ENCODE results near the gene ECEL1. TPM values are rescaled to one million over a fixed set of nuclear protein-coding genes. Genes with fewer than 3 reads are reported as not detected.

Gene ECEL1
- total RNA-seq, 1 experiment from 2014 or later: not detected

DNA sequence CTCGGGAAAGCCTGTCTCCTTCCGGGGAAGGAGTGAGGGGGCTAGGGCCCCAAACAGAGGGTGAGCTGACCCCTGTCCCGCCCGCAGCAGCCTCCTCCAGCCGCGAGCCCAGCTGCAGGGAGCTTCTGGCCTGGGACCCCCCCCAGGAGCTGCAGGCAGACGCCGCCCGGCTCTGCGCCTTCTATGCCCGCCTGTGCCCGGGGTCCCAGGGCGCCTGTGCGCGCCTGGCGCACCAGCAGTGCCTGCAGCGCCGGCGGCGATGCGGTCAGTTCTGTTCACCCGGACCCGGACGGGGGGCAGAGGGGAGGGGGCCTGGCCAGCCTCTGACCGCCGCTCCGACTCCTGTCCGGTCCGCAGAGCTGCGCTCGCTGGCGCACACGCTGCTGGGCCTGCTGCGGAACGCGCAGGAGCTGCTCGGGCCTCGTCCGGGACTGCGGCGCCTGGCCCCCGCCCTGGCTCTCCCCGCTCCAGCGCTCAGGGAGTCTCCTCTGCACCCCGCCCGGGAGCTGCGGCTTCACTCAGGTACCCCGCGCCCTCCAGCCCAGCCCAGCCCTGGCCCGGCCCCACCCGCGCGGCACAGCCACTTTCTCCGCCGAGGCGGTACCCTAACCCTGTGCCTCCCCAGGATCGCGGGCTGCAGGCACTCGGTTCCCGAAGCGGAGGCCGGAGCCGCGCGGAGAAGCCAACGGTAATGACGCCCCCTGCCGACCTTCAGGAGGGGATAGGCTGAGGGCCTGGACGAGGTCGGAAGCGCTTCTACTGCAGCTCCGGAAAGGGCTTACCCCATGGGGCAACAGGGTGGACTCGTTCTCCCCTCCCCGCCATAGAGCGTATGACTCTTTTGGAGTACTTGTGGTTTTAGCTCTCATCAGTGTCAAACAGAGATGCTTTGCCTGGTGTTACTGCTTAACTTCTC, 36.3 kb upstream of the ECEL1 start:
- H3K4me2 ChIP-seq: peak overlapping the region; percentile 23; the same call in 1 of the 2 replicates
- intact Hi-C loops (cut with micrococcal nuclease; ENCODE audit: unreplicated experiment): loop anchor here (2.0 to 10.0 kb wide), 3 partner anchors 77 to 619 kb away; no protein-coding TSS in a partner anchor
- ChIA-PET POLR2A (ENCODE audit: unreplicated experiment) (interaction anchor here (0.6 kb wide), 1 partner anchor 23 kb away, joined by 6 read pairs; no protein-coding TSS in a partner anchor), CTCF (interaction anchor here (0.6 kb wide), 1 partner anchor 607 kb away, joined by 4 read pairs; no protein-coding TSS in a partner anchor)
- no peaks in the 10 kb centered on the region for H3K9me2 ChIP-seq (ENCODE audit: insufficient read depth)
- no peak overlapping the region for H2AFZ ChIP-seq
- TF ChIP-seq CTCF (conservative IDR thresholded peaks at IDR 0.05): no peak
- TF ChIP-seq EZH2 (IDR thresholded peaks at IDR 0.05; ENCODE audit: low read depth): no peak
- no peak overlapping the region for H3K27ac ChIP-seq
- H3K79me2 ChIP-seq (ENCODE audit: low read depth): no peaks in the 10 kb centered on the region
- H3K9me3 ChIP-seq (ENCODE audit: insufficient read depth, low read depth): no peaks in the 10 kb centered on the region
- no TSS peak for BruUV-seq (replicated peaks)
- no peaks in the 10 kb centered on the region for H4K20me1 ChIP-seq (ENCODE audit: insufficient read depth)
- no peaks in the 10 kb centered on the region for H3K36me3 ChIP-seq (ENCODE audit: low read depth)
- peak in 1 of 2 experiments; percentile 41 for DNase-seq
- no peak overlapping the region for H3K4me3 ChIP-seq
- no peaks in the 10 kb centered on the region for H3F3A ChIP-seq (ENCODE audit: insufficient read depth, low read depth)
- H3K27me3 ChIP-seq (ENCODE audit: insufficient read depth, low read depth): peaks cover 45% of the 10 kb centered on the region
- no peaks in the 10 kb centered on the region for H3K4me1 ChIP-seq (replicated peaks; ENCODE audit: insufficient read depth)

DNA sequence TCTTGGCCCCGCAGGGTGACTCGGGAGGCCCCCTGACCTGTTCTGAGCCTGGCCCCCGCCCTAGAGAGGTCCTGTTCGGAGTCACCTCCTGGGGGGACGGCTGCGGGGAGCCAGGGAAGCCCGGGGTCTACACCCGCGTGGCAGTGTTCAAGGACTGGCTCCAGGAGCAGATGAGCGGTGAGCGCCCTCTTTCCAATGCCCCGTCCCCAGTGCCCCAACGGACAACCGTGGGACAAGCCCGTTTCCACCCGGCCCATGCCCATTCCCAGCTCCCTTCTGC, 35.7 kb upstream of the ECEL1 start:
- CTCF ChIA-PET: interaction anchor here (0.6 kb wide), 1 partner anchor 606 kb away, joined by 4 read pairs; no protein-coding TSS in a partner anchor
- H3K27ac ChIP-seq: no peak overlapping the region
- no peaks in the 10 kb centered on the region for H3K9me3 ChIP-seq (ENCODE audit: insufficient read depth, low read depth)
- BruUV-seq (replicated peaks): no TSS peak
- H3F3A ChIP-seq (ENCODE audit: insufficient read depth, low read depth): no peaks in the 10 kb centered on the region
- no peaks in the 10 kb centered on the region for H3K9me2 ChIP-seq (ENCODE audit: insufficient read depth)
- intact Hi-C loops (cut with micrococcal nuclease; ENCODE audit: unreplicated experiment): loop anchor here (2.0 to 10.0 kb wide), 3 partner anchors 77 to 619 kb away; no protein-coding TSS in a partner anchor
- POLR2A ChIA-PET (ENCODE audit: unreplicated experiment): no interaction called here
- H3K4me2 ChIP-seq: no peak overlapping the region
- no peaks in the 10 kb centered on the region for H3K79me2 ChIP-seq (ENCODE audit: low read depth)
- peaks cover 51% of the 10 kb centered on the region for H3K27me3 ChIP-seq (ENCODE audit: insufficient read depth, low read depth)
- DNase-seq: no peak
- H4K20me1 ChIP-seq (ENCODE audit: insufficient read depth): no peaks in the 10 kb centered on the region
- no peak overlapping the region for H3K4me3 ChIP-seq
- H3K4me1 ChIP-seq (replicated peaks; ENCODE audit: insufficient read depth): no peaks in the 10 kb centered on the region
- H2AFZ ChIP-seq: no peak overlapping the region
- no peaks in the 10 kb centered on the region for H3K36me3 ChIP-seq (ENCODE audit: low read depth)
- TF ChIP-seq EZH2 (IDR thresholded peaks at IDR 0.05; ENCODE audit: low read depth) (no peak), CTCF (conservative IDR thresholded peaks at IDR 0.05) (no peak)

DNA sequence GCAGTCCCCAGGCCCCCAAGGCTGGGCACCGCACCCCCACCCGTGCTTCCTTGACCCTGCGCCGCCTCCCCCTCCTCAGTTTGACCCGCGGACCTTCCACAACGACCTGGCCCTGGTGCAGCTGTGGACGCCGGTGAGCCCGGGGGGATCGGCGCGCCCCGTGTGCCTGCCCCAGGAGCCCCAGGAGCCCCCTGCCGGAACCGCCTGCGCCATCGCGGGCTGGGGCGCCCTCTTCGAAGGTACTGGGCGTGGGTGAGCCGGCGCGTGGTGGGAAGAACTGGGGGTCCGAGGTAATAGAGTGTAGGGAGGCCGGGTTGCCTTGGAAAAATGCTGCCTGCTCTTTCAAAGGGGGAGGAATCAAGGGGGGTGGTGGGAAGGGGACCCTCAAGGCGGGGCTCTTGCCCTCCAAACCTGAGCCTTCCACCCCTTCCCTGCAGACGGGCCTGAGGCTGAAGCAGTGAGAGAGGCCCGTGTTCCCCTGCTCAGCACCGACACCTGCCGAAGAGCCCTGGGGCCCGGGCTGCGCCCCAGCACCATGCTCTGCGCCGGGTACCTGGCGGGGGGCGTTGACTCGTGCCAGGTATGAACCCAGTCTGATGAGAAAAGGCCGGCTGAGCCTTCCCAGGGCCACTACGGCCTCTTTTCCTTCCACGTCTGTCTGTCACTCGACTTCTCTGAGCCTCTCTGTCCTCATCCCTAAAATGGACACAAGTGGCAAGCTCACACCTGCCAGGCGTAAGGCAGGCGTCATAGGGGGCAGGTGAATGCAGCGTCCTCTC, 35.2 kb upstream of the ECEL1 start:
- ChIA-PET CTCF (interaction anchor here (0.6 kb wide), 2 partner anchors 70 to 606 kb away, joined by 4 to 7 read pairs; no protein-coding TSS in a partner anchor), POLR2A (ENCODE audit: unreplicated experiment) (no interaction called here)
- Histone ChIP-seq H3K4me3 (no peak overlapping the region), H4K20me1 (ENCODE audit: insufficient read depth) (no peaks in the 10 kb centered on the region), H3K4me1 (replicated peaks; ENCODE audit: insufficient read depth) (no peaks in the 10 kb centered on the region), H3F3A (ENCODE audit: insufficient read depth, low read depth) (no peaks in the 10 kb centered on the region), H3K9me2 (ENCODE audit: insufficient read depth) (no peaks in the 10 kb centered on the region), H2AFZ (no peak overlapping the region), H3K27me3 (ENCODE audit: insufficient read depth, low read depth) (peaks cover 55% of the 10 kb centered on the region), H3K79me2 (ENCODE audit: low read depth) (no peaks in the 10 kb centered on the region), H3K9me3 (ENCODE audit: insufficient read depth, low read depth) (no peaks in the 10 kb centered on the region), H3K4me2 (no peak overlapping the region), H3K27ac (no peak overlapping the region), H3K36me3 (ENCODE audit: low read depth) (no peaks in the 10 kb centered on the region)
- TF ChIP-seq EZH2 (IDR thresholded peaks at IDR 0.05; ENCODE audit: low read depth) (no peak), CTCF (conservative IDR thresholded peaks at IDR 0.05) (no peak; the same call in 1 of the 2 replicates)
- intact Hi-C loops (cut with micrococcal nuclease; ENCODE audit: unreplicated experiment): loop anchor here (2.0 to 10.0 kb wide), 3 partner anchors 76 to 618 kb away; no protein-coding TSS in a partner anchor
- no peak for DNase-seq
- no TSS peak for BruUV-seq (replicated peaks)

All from PC-9 (cell line).